Natural killer cell treated with Interleukin-12 subunit alpha and Interleukin-12 subunit beta and Interleukin-15 and Interleukin-18, amount 100 ng/mL, for 72 hours (primary cell): ENCODE data around the gene PHAF1. TPM values are rescaled to one million over a fixed set of nuclear protein-coding genes. Genes with fewer than 3 reads are reported as not detected.

Experiments used
- ATAC-seq, 2 donors: fragments of 150-1000 bp; cut with Tn5 transposase in 1 of 2; sonication (Bioruptor Pico), chemical (Tn5 transposase) in 1 of 2; 2 replicates each; pipeline ENCODE4 v1.10.0; 2021
- DNase-seq: peaks from one replicate; pipeline ENCODE4 v3.0.0; 2022; ENCODE audit warnings: low spot score
- H3K27ac Mint-ChIP-seq, 2 donors: 1 replicate in 1 of 2; 2 replicates in 1 of 2; pipeline ENCODE4 v1.8.0; 2022; ENCODE audit warnings: mixed read lengths in 2 of 2, mild to moderate bottlenecking in 1 of 2, moderate library complexity in 1 of 2
- H3K27me3 Mint-ChIP-seq, 2 donors: 1 replicate in 1 of 2; 2 replicates in 1 of 2; pipeline ENCODE4 v1.8.0; 2022; ENCODE audit warnings: mixed read lengths in 2 of 2
- H3K36me3 Mint-ChIP-seq: one replicate; pipeline ENCODE4 v1.8.0; 2022; ENCODE audit warnings: mixed read lengths
- H3K4me1 Mint-ChIP-seq, 2 donors: 1 replicate in 1 of 2; 2 replicates in 1 of 2; pipeline ENCODE4 v1.8.0; 2022; ENCODE audit warnings: low read depth in 2 of 2, mixed read lengths in 2 of 2, mild to moderate bottlenecking in 1 of 2
- H3K4me3 Mint-ChIP-seq: one replicate; pipeline ENCODE4 v1.8.0; 2022; ENCODE audit warnings: mixed read lengths
- H3K9me3 Mint-ChIP-seq: 2 replicates; pipeline ENCODE4 v1.8.0; 2022; ENCODE audit warnings: mixed read lengths
- total RNA-seq, 2 donors: library from RNA; stranded (reverse); gene quantifications; one replicate each; pipeline ENCODE4 v1.2.3, GENCODE V29; 2022

PHAF1 gene
- total RNA-seq, 2 donors from 2014 or later, result 14.3 to 26.7 TPM

DNA sequence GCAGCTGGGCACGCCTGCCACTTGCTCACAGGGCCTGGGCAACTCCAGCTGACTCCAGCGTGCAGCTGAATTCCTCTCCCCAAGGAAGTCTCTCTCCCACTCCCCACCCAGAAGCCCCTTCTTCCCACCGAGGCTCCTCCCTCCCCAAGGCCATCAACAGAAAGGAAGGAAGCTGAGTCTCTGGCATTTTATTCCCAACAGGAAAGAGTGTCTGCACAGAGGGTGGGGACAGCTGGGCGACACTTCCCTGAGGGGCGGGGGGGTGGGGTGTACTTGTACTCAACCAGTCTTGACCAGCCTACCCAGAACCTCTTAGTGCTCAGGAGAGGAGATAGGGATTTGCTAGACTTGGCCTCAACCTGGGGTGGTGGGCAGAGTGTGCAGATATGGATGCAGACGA is 80.3 kb downstream of the PHAF1 start, which contains the start of gene EXOC3L1:
TSS of gene EXOC3L1 (minus strand) at position 96 of the 400 bp plus-strand sequence. CDS start 460 bp downstream, outside the sequence.
- Mint-ChIP-seq H3K4me1 (peaks cover 30 to 31% of the 10 kb centered on the region in 2 donors), H3K27me3 (peaks cover 0 to 5% of the 10 kb centered on the region in 2 donors), H3K27ac (peak within 1 kb of the TSS in 1 of 2 donors; percentile 54), H3K36me3 (no peaks in the 10 kb centered on the region), H3K4me3 (no peak within 1 kb of the TSS), H3K9me3 (no peaks in the 10 kb centered on the region)
- no peak for ATAC-seq
- DNase-seq, result no peak

DNA sequence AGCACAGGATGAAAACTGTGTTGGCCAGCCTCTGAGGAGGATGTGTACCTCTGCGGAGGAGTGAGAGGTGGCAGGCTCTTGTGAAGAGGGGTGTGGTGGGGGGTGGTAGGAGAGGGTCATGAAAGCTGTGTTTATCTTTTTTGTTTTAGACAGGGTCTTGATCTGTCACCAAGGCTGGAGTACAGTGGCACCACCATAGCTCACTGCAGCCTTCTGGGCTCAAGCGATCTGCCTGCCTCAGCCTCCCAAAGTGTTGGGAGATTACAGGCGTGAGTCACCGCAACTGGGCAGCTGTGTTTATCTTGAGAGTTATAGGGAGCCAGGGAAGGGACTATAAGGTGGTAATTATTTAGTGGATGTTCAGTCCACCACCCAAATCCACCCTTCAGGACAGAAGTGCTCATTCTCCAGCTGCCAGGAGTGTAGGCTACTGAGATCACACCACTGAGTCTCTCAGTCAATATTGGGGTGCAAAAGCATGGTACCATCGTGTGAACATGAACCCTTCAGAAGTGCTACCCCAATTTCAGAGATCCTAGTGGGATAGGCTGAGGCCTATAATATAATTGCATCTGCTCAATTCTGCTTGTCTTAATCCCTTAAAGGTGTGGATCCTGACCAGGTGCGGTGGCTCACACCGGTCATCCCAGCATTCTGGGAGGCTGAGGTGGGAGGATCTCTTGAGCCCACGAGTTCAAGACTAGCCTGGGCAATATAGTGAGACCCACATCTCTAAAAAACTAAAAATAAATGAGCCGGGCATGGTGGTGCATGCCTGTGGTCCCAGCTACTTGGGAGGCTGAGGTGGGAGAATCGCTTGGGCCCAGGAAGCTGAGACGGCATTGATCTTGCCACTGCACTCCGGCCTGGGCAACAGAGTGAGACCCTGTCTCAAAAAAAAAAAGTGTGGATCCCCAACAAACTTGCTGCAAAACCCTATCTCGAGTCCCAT is 81.0 kb downstream of the PHAF1 start:
- ATAC-seq (no peak), DNase-seq (no peak)
- Mint-ChIP-seq H3K9me3 (no peaks in the 10 kb centered on the region), H3K27ac (peak overlapping the region; percentile 54 to 80), H3K4me1 (peaks cover 27% of the 10 kb centered on the region in 2 donors), H3K27me3 (no peaks in the 10 kb centered on the region), H3K36me3 (peaks cover 3% of the 10 kb centered on the region), H3K4me3 (peak overlapping the region; percentile 82)

GRCh38 chr16:67191411-67191994 is 81.8 kb downstream of the PHAF1 start:
- no peaks in the 10 kb centered on the region for H3K27me3 Mint-ChIP-seq
- H3K27ac Mint-ChIP-seq, result peak overlapping the region; percentile 54 to 80
- H3K4me1 Mint-ChIP-seq, result peaks cover 32 to 35% of the 10 kb centered on the region in 2 donors
- DNase-seq (no peak), ATAC-seq (peak in 1 of 2 donors; percentile 0)
- H3K9me3 Mint-ChIP-seq, result no peaks in the 10 kb centered on the region
- H3K4me3 Mint-ChIP-seq, result peak overlapping the region; percentile 82
- peaks cover 11% of the 10 kb centered on the region for H3K36me3 Mint-ChIP-seq

DNA sequence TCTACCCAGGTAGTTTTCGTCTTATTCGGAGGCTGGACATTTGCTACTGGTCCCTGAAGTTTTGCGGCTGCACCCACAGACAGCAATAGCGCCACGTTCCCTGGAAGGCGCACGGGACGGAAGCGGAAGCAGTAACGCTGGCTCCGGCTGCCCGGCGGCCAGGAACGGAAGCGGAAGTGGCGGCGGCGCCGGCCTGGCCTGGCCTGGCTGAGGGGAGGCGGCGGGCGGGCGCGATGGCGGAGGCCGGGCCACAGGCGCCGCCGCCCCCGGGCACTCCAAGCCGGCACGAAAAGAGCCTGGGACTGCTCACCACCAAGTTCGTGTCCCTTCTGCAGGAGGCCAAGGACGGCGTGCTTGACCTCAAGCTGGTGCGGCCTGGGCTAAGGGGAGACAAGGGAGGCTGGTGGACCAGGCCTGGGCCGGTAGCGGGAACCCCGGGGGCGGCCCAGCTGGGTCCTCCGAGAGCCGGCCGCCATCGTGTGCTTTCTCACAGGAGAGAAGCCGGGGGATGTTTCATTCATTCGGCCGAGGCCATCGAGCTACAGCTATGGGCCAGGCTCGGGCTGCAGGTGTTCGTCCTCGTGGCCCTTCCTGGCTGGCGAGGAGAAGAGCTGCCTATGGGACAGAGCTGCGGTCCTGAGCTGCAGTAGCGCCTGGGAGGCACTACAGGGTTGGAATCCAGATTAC is 82.4 kb downstream of the PHAF1 start, which contains the start of gene E2F4:
TSS of gene E2F4 (plus strand) at position 161 of the 687 bp plus-strand sequence. CDS start at position 234, 73 bp downstream.
- peaks cover 17% of the 10 kb centered on the region for H3K36me3 Mint-ChIP-seq
- no peaks in the 10 kb centered on the region for H3K9me3 Mint-ChIP-seq
- peak within 1 kb of the TSS; percentile 82 for H3K4me3 Mint-ChIP-seq
- peak within 1 kb of the TSS; percentile 54 to 80 for H3K27ac Mint-ChIP-seq
- H3K27me3 Mint-ChIP-seq, result no peaks in the 10 kb centered on the region
- H3K4me1 Mint-ChIP-seq, result peaks cover 39 to 41% of the 10 kb centered on the region in 2 donors
- ATAC-seq (peak; percentile 97 to 98), DNase-seq (peak; percentile 96)

- peaks cover 17% of the 10 kb centered on the region for H3K36me3 Mint-ChIP-seq
- H3K27ac Mint-ChIP-seq, result peak overlapping the region; percentile 54 to 80
- DNase-seq (no peak), ATAC-seq (no peak)
- no peaks in the 10 kb centered on the region for H3K9me3 Mint-ChIP-seq
- H3K4me3 Mint-ChIP-seq, result peak overlapping the region; percentile 82
- no peaks in the 10 kb centered on the region for H3K27me3 Mint-ChIP-seq
- peaks cover 39 to 42% of the 10 kb centered on the region in 2 donors for H3K4me1 Mint-ChIP-seq
Measured at GRCh38 chr16:67192781-67193361, 83.1 kb downstream of the PHAF1 start.

DNA sequence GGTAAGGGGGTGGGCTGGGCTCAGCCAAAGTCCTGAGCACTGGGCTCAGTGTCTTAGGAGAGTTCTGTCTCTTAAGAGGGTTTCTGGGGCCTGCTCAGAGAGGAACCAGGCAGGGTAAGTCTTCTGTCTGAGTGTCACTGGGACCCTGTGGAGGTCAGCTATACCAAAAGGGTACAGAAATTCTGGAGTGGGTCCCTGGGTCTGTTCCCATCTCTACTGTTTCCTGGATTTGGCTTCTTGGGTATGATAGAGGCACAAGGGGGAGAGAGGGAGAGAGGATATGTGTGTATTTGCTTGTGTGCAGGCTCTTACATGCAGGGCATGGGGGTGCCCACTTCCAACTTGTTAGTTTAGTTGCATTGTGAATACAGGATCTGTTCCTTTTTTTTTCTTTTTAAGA is 83.8 kb downstream of the PHAF1 start:
- Mint-ChIP-seq H3K27ac (peak overlapping the region; percentile 54 to 80), H3K4me1 (peaks cover 39 to 42% of the 10 kb centered on the region in 2 donors), H3K4me3 (peak overlapping the region; percentile 82), H3K27me3 (no peaks in the 10 kb centered on the region), H3K36me3 (peaks cover 17% of the 10 kb centered on the region), H3K9me3 (no peaks in the 10 kb centered on the region)
- DNase-seq, result no peak
- ATAC-seq, result no peak

GRCh38 chr16:67194260-67194659 is 84.5 kb downstream of the PHAF1 start:
- peak overlapping the region; percentile 82 for H3K4me3 Mint-ChIP-seq
- H3K27ac Mint-ChIP-seq, result peak overlapping the region; percentile 54 to 80
- H3K9me3 Mint-ChIP-seq, result no peaks in the 10 kb centered on the region
- H3K27me3 Mint-ChIP-seq, result no peaks in the 10 kb centered on the region
- ATAC-seq (no peak), DNase-seq (no peak)
- H3K36me3 Mint-ChIP-seq, result peaks cover 17% of the 10 kb centered on the region
- peaks cover 39 to 42% of the 10 kb centered on the region in 2 donors for H3K4me1 Mint-ChIP-seq

DNA sequence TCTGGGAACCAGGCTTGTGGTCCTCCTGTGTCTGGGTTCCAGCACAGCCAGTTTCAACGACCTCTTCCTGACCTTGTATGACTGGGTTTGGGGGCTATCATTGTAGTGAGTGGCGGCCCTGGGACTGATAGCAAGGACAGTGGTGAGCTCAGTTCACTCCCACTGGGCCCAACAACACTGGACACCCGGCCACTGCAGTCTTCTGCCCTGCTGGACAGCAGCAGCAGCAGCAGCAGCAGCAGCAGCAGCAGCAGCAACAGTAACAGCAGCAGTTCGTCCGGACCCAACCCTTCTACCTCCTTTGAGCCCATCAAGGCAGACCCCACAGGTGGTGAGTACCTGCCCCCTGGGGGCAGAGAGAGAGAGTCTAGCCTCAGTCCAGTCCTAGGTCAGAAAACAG is 85.9 kb downstream of the PHAF1 start:
- DNase-seq (no peak), ATAC-seq (no peak)
- H3K27me3 Mint-ChIP-seq, result no peaks in the 10 kb centered on the region
- H3K4me1 Mint-ChIP-seq, result peaks cover 39 to 42% of the 10 kb centered on the region in 2 donors
- H3K36me3 Mint-ChIP-seq, result peaks cover 17% of the 10 kb centered on the region
- H3K9me3 Mint-ChIP-seq, result no peaks in the 10 kb centered on the region
- peak overlapping the region; percentile 17 for H3K4me3 Mint-ChIP-seq
- H3K27ac Mint-ChIP-seq, result peak overlapping the region; percentile 35 to 51

GRCh38 chr16:67196881-67197280 is 87.1 kb downstream of the PHAF1 start:
- Mint-ChIP-seq H3K9me3 (no peaks in the 10 kb centered on the region), H3K4me3 (peak overlapping the region; percentile 11), H3K4me1 (peaks cover 32 to 34% of the 10 kb centered on the region in 2 donors), H3K36me3 (peaks cover 17% of the 10 kb centered on the region), H3K27ac (peak overlapping the region in 1 of 2 donors; percentile 51), H3K27me3 (no peaks in the 10 kb centered on the region)
- DNase-seq (no peak), ATAC-seq (no peak)

DNA sequence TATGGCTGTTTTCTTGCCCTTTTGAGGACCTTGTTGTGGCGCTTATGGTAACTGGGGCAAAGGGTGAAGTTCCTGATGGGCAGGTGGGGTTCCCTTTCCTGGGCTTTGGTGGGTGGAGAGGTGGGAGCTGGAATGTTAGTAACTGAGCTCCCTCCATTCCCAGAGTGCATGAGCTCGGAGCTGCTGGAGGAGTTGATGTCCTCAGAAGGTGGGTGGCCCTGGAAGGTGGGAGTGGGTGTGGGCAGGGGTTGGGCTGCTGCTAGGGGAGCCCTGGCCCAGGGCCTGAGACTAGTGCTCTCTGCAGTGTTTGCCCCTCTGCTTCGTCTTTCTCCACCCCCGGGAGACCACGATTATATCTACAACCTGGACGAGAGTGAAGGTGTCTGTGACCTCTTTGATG is 88.0 kb downstream of the PHAF1 start:
- Mint-ChIP-seq H3K4me1 (peaks cover 28 to 29% of the 10 kb centered on the region in 2 donors), H3K36me3 (peaks cover 17% of the 10 kb centered on the region), H3K4me3 (no peak overlapping the region), H3K9me3 (no peaks in the 10 kb centered on the region), H3K27me3 (no peaks in the 10 kb centered on the region), H3K27ac (no peak overlapping the region)
- no peak for DNase-seq
- ATAC-seq, result no peak

Other genes starting within 250 kb of the PHAF1 start
- gene PDP2, start 229.4 kb upstream of the PHAF1 start, total RNA-seq, result 10 to 100 TPM; 28.0 to 35.0 TPM
- not detected for gene CDH16, start 191.1 kb upstream of the PHAF1 start, total RNA-seq
- gene RRAD, start 184.4 kb upstream of the PHAF1 start, total RNA-seq, result 10 to 100 TPM in 1 of 2 donors, 1 to 10 TPM in 1; 2.3 to 12.8 TPM
- gene CIAO2B, start 175.5 kb upstream of the PHAF1 start, total RNA-seq, result 100 to 1,000 TPM; 147 to 153 TPM
- gene CES2, start 174.4 kb upstream of the PHAF1 start, total RNA-seq, result 10 to 100 TPM; 27.7 to 36.7 TPM
- 1 to 10 TPM in 1 of 2 donors, not detected in 1; 1.6 TPM for gene CES3, start 148.7 kb upstream of the PHAF1 start, total RNA-seq
- gene CES4A, start 121.4 kb upstream of the PHAF1 start, total RNA-seq, result 1 to 10 TPM; 6.5 to 8.2 TPM
- 100 to 1,000 TPM; 128 to 161 TPM for gene CBFB, start 80.8 kb upstream of the PHAF1 start, total RNA-seq
- gene B3GNT9, start 41.1 kb downstream of the PHAF1 start, total RNA-seq, result 1 to 10 TPM; 3.3 to 3.8 TPM
- gene TRADD, start 50.0 kb downstream of the PHAF1 start, total RNA-seq, result 10 to 100 TPM; 38.5 to 51.2 TPM
- gene FBXL8, start 50.0 kb downstream of the PHAF1 start, total RNA-seq, result 10 to 100 TPM; 15.3 to 16.8 TPM
- gene HSF4, start 54.8 kb downstream of the PHAF1 start, total RNA-seq, result 10 to 100 TPM; 17.2 to 19.4 TPM
- 10 to 100 TPM; 10.5 to 20.1 TPM for gene NOL3, start 60.6 kb downstream of the PHAF1 start, total RNA-seq
- 10 to 100 TPM; 33.2 to 33.8 TPM for gene MATCAP1, start 74.0 kb downstream of the PHAF1 start, total RNA-seq
- gene EXOC3L1, start 80.2 kb downstream of the PHAF1 start, total RNA-seq, result under 1 TPM in 1 of 2 donors, not detected in 1; 0.38 TPM
- 100 to 1,000 TPM; 110 to 188 TPM for gene E2F4, start 82.2 kb downstream of the PHAF1 start, total RNA-seq
- gene ELMO3, start 89.2 kb downstream of the PHAF1 start, total RNA-seq, result 10 to 100 TPM in 1 of 2 donors, 1 to 10 TPM in 1; 3.6 to 13.9 TPM
- 10 to 100 TPM; 55.1 to 56.1 TPM for gene TMEM208, start 117.2 kb downstream of the PHAF1 start, total RNA-seq
- gene FHOD1, start 137.5 kb downstream of the PHAF1 start, total RNA-seq, result 100 to 1,000 TPM; 156 to 160 TPM
- gene SLC9A5, start 139.0 kb downstream of the PHAF1 start, total RNA-seq, result 1 to 10 TPM; 1.4 to 5.9 TPM
- gene PLEKHG4, start 169.6 kb downstream of the PHAF1 start, total RNA-seq, result 1 to 10 TPM; 5.8 to 8.7 TPM
- gene KCTD19, start 216.8 kb downstream of the PHAF1 start, total RNA-seq, result under 1 TPM in 1 of 2 donors, not detected in 1; 0.67 TPM
- gene LRRC36, start 216.9 kb downstream of the PHAF1 start, total RNA-seq, result under 1 TPM in 1 of 2 donors, not detected in 1; 0.61 TPM